T-helper 22 cell (primary cell): ENCODE results near the gene WFDC13.
"Not testable (repeated sequence)": the region's sequence is repeated elsewhere in the genome, so short reads cannot be mapped to it uniquely, and the experiment has no call there.

ENCODE experiments used
- DNase-seq: peaks from one replicate; pipeline ENCODE4 v3.0.0-alpha.2; 2020; ENCODE audit warnings: low read depth

WFDC13 gene

GRCh38 chr20:45701873-45702272 is at the start of gene WFDC13:
WFDC13 (plus strand) TSS chr20:45702038; CDS start chr20:45702124, 86 bp downstream.
- DNase-seq = no peak

- not testable (repeated sequence) for DNase-seq
These were observed 44.8 kb upstream of the WFDC13 start for GRCh38 chr20:45657038-45657437.

GRCh38 chr20:45670139-45670538 is 31.7 kb upstream of the WFDC13 start, which contains the start of gene WFDC11:
WFDC11 (minus strand) TSS chr20:45670239; CDS start chr20:45650600, 19,639 bp downstream.
- no peak for DNase-seq

DNA sequence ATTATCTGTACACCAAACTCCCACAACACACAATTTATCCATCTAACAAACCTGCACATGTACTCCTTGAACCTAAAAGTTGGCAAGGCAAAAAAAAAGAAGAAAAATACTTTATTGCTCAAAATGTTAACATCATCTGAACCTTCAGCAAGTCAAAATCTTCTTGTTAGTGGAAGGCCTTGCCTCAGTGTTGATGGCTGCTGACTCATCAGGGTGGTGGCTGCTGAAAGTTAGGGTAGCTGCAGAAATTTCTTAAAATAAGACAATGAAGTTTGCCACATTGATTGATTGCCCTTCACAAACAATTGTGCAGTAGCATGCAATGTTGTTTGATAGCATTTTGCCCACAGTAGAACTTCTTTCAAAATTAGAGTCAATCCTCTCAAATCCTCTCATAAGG is 29.1 kb upstream of the WFDC13 start:
- no peak for DNase-seq

DNA sequence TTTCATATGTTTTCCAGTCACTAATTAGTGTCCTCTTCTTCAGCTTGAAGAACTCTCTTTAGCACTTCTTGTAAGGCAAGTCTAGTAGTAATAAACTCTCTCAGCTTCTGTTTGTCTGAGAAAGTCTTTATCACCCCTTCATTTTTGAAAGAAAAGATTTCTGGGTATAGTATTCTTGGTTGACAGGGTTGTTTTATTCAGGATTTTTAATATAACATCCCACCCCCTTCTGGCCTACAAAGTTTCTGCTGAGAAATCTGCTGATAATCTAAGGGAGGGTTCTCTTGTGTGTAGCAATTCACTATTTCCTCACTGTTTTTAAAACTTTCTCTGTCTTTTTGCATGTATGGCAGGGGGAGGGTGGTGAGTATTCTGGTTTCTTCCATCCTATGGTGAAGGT is 22.2 kb upstream of the WFDC13 start:
- no peak for DNase-seq

DNA sequence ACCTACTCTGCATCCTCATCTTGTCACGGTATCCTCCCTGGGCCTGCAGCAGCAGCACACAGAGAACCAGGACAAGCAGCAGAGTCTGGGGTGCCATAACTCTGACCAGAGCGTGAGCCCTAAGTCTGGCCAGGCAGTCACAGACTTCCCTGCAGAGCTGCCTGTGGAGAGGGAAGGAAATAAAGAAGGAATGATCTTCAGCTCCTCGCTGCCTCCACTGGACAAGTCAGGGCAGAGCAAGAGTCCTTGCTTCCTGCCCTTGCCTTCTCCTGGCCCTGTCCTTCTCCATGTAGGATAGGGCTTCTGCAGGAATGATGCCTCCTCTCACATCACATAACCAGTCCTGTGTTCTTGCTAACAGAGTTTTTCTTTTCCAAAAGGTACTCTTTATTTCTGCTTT is 15.9 kb upstream of the WFDC13 start:
- DNase-seq = no peak

DNA sequence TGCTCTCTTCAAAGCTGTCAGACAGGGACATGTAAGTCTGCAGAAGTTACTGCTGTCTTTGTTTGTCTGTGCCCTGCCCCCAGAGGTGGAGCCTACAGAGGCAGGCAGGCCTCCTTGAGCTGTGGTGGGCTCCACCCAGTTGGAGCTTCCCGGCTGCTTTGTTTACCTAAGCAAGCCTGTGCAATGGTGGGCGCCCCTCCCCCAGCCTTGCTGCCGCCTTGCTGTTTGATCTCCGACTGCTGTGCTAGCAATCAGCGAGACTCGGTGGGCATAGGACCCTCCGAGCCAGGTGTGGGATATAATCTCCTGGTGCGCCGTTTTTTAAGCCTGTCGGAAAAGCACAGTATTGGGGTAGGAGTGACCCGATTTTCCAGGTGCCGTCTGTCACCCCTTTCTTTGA is 8.5 kb upstream of the WFDC13 start:
- not testable (repeated sequence) for DNase-seq

DNA sequence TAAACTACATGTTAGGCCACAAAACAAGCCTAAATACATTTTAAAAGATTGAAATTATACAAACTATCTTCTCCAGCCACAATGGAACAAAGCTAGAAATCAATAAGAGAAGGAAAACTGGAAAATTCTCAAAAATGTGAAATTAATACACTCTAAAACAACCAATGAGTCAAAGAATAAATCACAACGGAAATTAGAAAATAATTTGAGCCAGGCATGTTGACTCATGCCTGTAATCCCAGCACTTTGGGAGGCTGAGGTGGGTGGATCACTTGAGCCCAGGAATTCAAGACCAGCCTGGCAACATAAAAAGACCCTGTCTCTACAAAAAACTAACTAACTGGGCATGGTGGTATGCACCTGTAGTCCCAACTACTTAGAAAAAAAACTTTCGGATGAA is 6.3 kb upstream of the WFDC13 start:
- no peak for DNase-seq

DNA sequence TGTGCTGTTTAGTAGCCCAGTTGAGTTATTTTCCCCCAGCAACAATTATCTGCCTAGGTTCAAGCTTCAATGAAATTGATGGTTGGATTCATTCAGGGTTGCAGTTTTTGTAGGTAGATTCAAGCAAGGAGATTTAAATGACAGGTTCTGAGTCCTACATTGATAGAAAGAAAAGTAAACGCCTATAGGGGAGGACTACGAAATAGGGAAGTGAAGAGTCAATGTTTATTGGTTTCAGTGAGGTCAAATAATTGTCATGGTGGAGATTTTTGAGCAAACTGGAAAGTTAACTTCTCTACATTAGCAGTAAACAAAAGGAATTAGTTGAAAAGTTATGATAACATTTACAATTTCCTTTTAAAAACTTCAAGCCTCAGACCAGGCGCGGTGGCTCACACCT is 734 bp upstream of the WFDC13 start:
- DNase-seq = no peak

DNA sequence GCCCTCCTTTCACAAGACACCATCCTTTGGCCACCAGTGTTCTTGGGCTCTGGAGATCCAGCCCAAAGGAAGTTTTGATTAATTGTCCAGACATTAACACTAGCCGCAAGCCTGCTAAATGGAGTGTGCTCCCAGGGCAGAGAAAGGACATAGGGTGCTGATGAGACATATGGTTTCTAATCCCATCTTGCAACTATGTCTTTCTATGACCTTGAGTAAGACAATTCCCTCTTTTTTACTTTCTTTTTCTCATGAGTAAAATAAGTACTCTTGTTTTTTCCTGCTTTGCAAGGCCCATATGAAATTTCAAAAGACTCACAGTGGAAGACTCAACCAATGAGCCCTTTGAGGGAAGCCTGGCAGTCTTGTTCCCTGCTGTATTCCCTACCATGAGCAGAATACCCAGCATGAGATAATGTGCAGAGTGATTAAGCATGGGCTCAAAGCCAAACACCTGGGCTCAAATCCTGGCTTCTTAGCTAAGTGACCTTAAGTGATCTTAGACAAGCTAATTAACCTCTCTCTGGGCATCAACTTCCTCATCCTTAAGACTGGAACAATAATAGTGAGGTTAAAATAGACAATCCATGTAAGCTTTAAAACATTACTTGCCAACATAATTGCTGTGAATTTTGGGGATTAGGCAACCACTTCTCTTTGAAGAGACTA is 3.3 kb downstream of the WFDC13 start, which contains the start of gene WFDC10B:
Gene WFDC10B (minus strand): TSS at position 51 of the 669 bp plus-strand sequence. CDS start 19,027 bp downstream, outside the sequence.
- DNase-seq = no peak

DNA sequence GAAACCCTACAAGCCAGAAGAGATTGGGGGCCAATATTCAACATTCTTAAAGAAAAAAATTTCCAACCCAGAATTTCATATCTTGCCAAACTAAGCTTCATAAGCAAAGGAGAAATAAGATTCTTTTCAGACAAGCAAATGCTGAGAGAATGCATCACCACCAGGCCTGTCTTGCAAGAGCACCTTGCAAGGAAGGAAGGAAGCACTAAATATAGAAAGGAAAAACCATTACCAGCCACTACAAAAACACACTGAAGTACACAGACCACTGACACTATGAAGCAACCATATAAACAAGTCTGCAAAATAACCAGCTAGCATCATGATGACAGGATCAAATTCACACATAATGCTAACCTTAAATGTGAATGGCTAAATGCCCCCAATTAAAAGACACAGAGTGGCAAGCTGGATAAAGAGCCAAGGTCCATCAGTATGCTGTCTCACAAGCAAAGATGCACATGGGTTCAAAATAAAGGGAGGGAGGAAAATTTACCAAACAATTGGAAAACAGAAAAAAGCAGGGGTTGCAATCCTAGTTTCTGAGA is 14.4 kb downstream of the WFDC13 start:
- DNase-seq = not testable (repeated sequence)

DNA sequence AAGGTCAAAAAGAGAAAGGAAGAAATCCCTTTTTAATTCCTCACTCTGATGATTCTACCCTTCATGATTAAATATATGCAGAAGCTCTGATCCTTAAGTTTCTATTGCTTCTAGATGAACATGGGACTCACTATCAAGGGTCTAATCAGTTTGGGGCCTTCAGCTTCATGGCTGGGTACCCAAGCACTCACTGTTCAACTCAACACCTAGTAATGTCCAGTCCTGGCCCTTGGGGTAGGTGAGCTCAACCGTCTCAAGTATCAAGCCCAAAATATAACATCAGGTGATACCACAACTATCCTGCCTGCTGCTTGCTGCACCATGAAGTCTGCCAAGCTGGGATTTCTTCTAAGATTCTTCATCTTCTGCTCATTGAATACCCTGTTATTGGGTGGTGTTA is 20.2 kb downstream of the WFDC13 start, which contains the start of gene SPINT4:
Gene SPINT4 (plus strand): TSS at position 301 of the 400 bp plus-strand sequence. CDS start 21 bp downstream, at position 322.
- DNase-seq = no peak

DNA sequence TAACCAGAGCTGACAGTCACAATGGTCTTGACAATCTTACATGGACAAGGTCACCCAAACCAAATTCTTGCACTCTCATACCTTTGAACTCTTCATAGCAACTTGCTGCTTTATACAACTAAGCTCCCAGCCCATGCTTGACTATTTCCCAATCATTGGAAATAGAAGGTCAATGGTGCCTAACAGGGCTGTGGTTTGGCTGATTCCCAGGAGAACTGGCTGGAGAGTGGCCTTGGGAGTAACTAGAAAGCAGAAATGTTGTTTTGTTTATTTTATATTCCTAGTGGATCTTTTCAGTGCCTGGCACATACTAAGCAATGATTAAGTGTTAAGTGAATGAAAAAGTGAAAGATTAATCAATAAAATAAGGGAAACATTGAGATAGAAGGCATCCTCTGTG is 23.3 kb downstream of the WFDC13 start:
- DNase-seq = no peak

DNA sequence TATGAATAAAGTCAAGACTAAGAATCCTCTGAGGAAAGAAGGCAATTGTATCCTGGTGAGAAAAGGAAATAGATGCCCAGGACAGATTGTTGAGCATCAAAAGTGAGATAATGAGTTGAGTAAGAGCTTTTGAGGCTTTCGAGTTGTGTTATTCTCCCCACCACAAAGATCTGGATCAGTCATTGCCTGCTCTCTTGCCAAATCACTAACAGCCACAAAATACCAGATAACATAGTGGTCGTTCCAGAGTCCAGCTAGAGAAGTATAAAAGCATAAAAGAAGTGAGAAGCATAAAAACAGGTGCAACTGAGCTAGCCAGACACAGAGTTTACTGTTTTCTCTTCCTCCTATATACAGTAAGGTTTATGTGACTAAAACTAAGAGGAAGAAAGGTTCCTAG is 25.2 kb downstream of the WFDC13 start:
- no peak for DNase-seq

DNA sequence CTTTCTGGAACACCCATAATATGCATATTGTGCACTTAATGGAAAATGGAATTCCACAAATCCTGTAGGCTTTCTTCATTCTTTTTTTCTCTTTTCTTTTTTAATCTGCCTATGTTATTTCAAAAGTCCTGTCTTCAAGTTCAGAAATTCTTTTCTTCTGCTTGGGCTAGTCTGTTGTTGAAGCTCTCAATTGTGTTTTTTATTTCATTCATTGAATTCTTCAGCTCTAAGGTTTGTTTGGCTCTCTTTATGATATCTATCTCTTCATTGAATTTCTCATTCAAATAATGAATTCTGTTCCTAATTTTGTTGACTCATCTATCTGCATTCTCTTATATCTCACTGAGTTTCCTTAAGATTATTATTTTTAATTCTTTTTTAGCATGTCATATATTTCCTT is 30.4 kb downstream of the WFDC13 start:
- no peak for DNase-seq

GRCh38 chr20:45735552-45735951 is 33.7 kb downstream of the WFDC13 start:
- no peak for DNase-seq

DNA sequence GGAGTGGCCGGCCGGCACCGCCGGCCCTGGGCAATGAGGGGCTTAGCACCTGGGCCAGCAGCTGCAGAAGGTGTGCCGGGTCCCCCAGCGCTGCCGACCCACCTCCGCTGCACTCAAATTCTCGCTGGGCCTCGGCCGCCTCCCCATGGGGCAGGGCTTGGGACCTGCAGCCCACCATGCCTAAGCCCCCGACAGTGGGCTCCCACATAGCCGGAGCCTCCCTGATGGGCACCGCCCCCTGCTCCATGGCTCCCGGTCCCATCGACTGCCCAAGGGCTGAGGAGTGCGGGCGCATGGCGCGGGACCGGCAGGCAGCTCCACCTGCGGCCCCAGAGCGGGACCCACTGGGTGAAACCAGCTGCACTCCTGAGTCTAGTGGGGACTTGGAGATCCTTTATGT is 34.1 kb downstream of the WFDC13 start:
- DNase-seq = no peak

DNA sequence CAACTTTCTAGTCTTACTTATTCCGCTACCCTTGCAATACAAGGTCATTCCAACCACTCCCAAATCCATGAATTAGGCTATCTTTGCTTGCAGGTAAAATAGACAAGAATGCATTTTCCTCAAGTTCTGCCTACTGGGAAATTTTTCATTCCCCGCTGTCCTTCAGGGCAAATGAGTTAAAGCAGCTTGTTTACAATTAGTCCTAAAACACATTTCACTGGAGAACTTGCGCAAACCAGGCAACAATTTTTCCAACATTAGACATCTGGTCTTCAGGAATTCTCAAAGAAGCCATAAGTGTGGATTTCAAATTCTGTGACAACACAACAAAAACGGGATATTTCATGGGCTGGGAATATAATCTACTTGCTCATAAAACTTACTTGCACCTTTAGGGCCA is 40.8 kb downstream of the WFDC13 start:
- no peak for DNase-seq

DNA sequence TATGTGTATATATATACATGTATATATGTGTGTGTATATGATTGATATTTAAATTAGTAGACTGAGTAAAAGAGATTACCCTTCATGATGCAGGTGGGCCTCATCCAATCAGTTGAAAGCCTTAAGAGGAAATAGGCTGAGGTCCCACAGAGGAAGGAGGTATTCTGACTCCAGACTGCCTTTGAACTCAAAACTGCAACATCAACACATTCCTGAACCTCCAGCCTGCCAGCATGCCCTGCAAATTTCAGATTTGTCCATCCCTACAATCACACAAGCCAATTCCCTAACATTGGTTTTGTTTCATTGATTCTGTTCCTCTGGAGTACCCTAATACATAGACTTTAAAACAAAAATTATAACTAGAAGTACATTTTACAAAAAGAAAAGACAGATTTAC is 43.2 kb downstream of the WFDC13 start:
- DNase-seq = no peak

GRCh38 chr20:45751721-45752120 is 49.9 kb downstream of the WFDC13 start:
- DNase-seq = no peak

DNA sequence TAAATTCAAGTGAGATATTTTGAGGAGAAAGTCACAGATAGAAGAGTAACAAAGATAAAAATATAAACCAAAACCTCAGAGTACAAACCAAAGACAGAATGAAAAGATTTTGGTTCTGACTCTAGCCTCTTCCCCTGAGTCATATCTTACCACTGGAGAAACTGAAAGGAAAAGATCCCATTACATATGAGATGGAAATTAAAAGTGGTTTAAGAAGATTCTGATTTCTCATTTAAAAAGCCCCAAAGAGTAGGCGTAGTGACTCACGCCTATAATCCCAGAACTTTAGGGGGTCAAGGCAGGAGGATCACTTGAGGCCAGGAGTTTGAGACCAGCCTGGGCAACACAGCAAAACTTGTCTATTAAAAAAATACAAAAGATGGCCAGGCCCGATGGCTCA is 50.9 kb downstream of the WFDC13 start:
- no peak for DNase-seq

GRCh38 chr20:45758096-45758495 is 56.3 kb downstream of the WFDC13 start:
- no peak for DNase-seq
